Mesenteric fat pad (tissue), 1 donor: Measurements from ENCODE around the gene COPS7B. TPM values are rescaled to one million over a fixed set of nuclear protein-coding genes. Genes with fewer than 3 reads are reported as not detected.
"Not testable (repeated sequence)": the region's sequence is repeated elsewhere in the genome, so short reads cannot be mapped to it uniquely, and the experiment has no call there.

Source experiments
- DNase-seq: peaks from one replicate; pipeline ENCODE4 v3.0.0-alpha.2; 2020; ENCODE audit warnings: low spot score
- long read RNA-seq: library from polyadenylated mRNA; unstranded; transcript quantifications from one replicate; pipeline ENCODE4 v2.0.0, GENCODE V29; 2020
- total RNA-seq: library from RNA; stranded (reverse); fragmentation: NEBNext Ultra II Directional; extraction: Animal tissue kit (Norgen Biotek cat#: 25700); gene quantifications from one replicate; pipeline ENCODE4 v1.2.1, GENCODE V29; 2021
- donor health status: DM: yes; HTN: yes; CAD: no.

COPS7B gene
- total RNA-seq: 21.3 TPM
- long read RNA-seq, transcript COPS7B-201 (7 exons, 2,544 nt): major isoform, 28 of 51 reads
- long read RNA-seq, transcript COPS7B-207 (7 exons, 1,103 nt): minor isoform, 9 of 51 reads
- long read RNA-seq, partial matches to known transcripts: 2 of 51 reads
- long read RNA-seq, other reads (novel, unspliced or antisense): 7 of 51 reads

- DNase-seq: peak; percentile 93
These were observed at the start of gene COPS7B for GRCh38 chr2:231786177-231786916. COPS7B (plus strand) TSS chr2:231786445; CDS start chr2:231788571, 2,126 bp downstream.

- no peak for DNase-seq
These were observed 48.5 kb upstream of the COPS7B start for GRCh38 chr2:231737761-231738160.

GRCh38 chr2:231743376-231744116 is 42.7 kb upstream of the COPS7B start:
- DNase-seq: no peak

- DNase-seq: no peak
These were observed 40.8 kb upstream of the COPS7B start for GRCh38 chr2:231745303-231746038.

GRCh38 chr2:231748153-231748896 is 37.9 kb upstream of the COPS7B start:
- DNase-seq: not testable (repeated sequence)

GRCh38 chr2:231749016-231749415 is 37.2 kb upstream of the COPS7B start:
- not testable (repeated sequence) for DNase-seq

- DNase-seq: no peak
These were observed 35.0 kb upstream of the COPS7B start for GRCh38 chr2:231751042-231751815.

GRCh38 chr2:231752061-231752460 is 34.2 kb upstream of the COPS7B start:
- no peak for DNase-seq

- no peak for DNase-seq
These were observed 24.5 kb upstream of the COPS7B start for GRCh38 chr2:231761735-231762134.

GRCh38 chr2:231764124-231764523 is 22.1 kb upstream of the COPS7B start:
- no peak for DNase-seq

GRCh38 chr2:231764760-231765159 is 21.5 kb upstream of the COPS7B start:
- DNase-seq: no peak

GRCh38 chr2:231765496-231765929 is 20.7 kb upstream of the COPS7B start:
- no peak for DNase-seq

- DNase-seq: no peak
These were observed 16.8 kb upstream of the COPS7B start for GRCh38 chr2:231769170-231770136.

- DNase-seq: no peak
These were observed 5.9 kb upstream of the COPS7B start for GRCh38 chr2:231780123-231780908.

- DNase-seq: peak; percentile 97
These were observed 5.1 kb upstream of the COPS7B start, which contains the start of gene PDE6D for GRCh38 chr2:231780909-231781797. PDE6D (minus strand) TSS chr2:231781282; CDS start chr2:231781114, 168 bp downstream.

GRCh38 chr2:231781798-231782726 is 4.2 kb upstream of the COPS7B start:
- no peak for DNase-seq
